ENCODE data around the gene STK16. TPM values are rescaled to one million over a fixed set of nuclear protein-coding genes. Genes with fewer than 3 reads are reported as not detected.

Gene STK16
- total RNA-seq, 1 experiment from 2014 or later = 22.0 TPM

GRCh38 chr2:219228041-219228910, 17.0 kb upstream of the STK16 start:
- intact Hi-C loops (cut with micrococcal nuclease; ENCODE audit: unreplicated experiment) = no loop called here
- H3K27ac ChIP-seq (ENCODE audit: low read depth, low read length, poor library complexity, severe bottlenecking) = peak overlapping the region; percentile 89
- POLR2A ChIA-PET (ENCODE audit: low non-redundant PET) = no interaction called here
- TF ChIP-seq EZH2 (IDR thresholded peaks at IDR 0.05; ENCODE audit: borderline replicate concordance, low read depth, low read length, poor library complexity, severe bottlenecking) (no peak), CTCF (conservative IDR thresholded peaks at IDR 0.05; ENCODE audit: low read depth, low read length) (no peak)
- peaks cover 6% of the 10 kb centered on the region for H3K4me1 ChIP-seq (ENCODE audit: insufficient read depth, low read length, poor library complexity, severe bottlenecking)
- H3K36me3 ChIP-seq (ENCODE audit: insufficient read depth, low read length, poor library complexity, severe bottlenecking) = peaks cover 40% of the 10 kb centered on the region
- DNase-seq (ENCODE audit: low spot score) = no peak
- no peaks in the 10 kb centered on the region for H3K27me3 ChIP-seq (replicated peaks; ENCODE audit: insufficient read depth, low read depth, low read length, poor library complexity)
- no peaks in the 10 kb centered on the region for H3K9me3 ChIP-seq (ENCODE audit: low read depth, low read length, poor library complexity, severe bottlenecking)
- CTCF ChIA-PET = no interaction called here
- BruUV-seq (replicated peaks) = no TSS peak
- H3K4me3 ChIP-seq (ENCODE audit: low read depth, low read length, poor library complexity, severe bottlenecking) = peak overlapping the region; percentile 71

DNA sequence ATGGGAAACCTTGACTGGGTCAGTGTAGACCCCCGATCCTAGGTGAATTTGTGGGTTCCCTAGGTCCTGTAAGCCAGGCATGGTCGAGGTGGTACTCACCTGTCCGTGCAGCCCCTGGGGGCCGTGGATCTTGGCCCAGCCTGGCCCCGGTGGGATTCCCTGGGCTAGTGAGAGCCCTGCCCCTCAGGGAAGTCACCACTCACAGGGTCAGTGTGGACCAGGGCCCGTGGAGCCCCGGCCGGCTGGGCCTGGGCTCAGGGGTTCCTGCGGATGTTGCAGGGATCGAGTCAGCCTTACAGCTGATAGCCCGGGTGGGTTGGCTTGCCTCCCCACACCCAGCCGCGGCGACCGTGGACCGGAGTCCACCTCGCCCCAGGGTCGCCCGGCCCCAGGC, 16.4 kb upstream of the STK16 start:
- H3K36me3 ChIP-seq (ENCODE audit: insufficient read depth, low read length, poor library complexity, severe bottlenecking) = peaks cover 40% of the 10 kb centered on the region

More for the DNA sequence above, 16.4 kb upstream of the STK16 start:
- Histone ChIP-seq H3K27ac (ENCODE audit: low read depth, low read length, poor library complexity, severe bottlenecking) (peak overlapping the region; percentile 89), H3K9me3 (ENCODE audit: low read depth, low read length, poor library complexity, severe bottlenecking) (no peaks in the 10 kb centered on the region), H3K4me3 (ENCODE audit: low read depth, low read length, poor library complexity, severe bottlenecking) (peak overlapping the region; percentile 71), H3K27me3 (replicated peaks; ENCODE audit: insufficient read depth, low read depth, low read length, poor library complexity) (no peaks in the 10 kb centered on the region), H3K4me1 (ENCODE audit: insufficient read depth, low read length, poor library complexity, severe bottlenecking) (peaks cover 6% of the 10 kb centered on the region)
- no peak for DNase-seq (ENCODE audit: low spot score)
- ChIA-PET POLR2A (ENCODE audit: low non-redundant PET) (interaction anchor here (0.6 kb wide), 1 partner anchor 20 kb away, joined by 4 read pairs; no protein-coding TSS in a partner anchor), CTCF (no interaction called here)
- intact Hi-C loops (cut with micrococcal nuclease; ENCODE audit: unreplicated experiment) = no loop called here
- BruUV-seq (replicated peaks) = no TSS peak
- TF ChIP-seq EZH2 (IDR thresholded peaks at IDR 0.05; ENCODE audit: borderline replicate concordance, low read depth, low read length, poor library complexity, severe bottlenecking) (no peak), CTCF (conservative IDR thresholded peaks at IDR 0.05; ENCODE audit: low read depth, low read length) (no peak)

Measured in A673 (cell line).